Adrenal gland (tissue), 12 donors: ENCODE data around the gene SNAP47. TPM values are rescaled to one million over a fixed set of nuclear protein-coding genes. Genes with fewer than 3 reads are reported as not detected.
A peak's percentile ranks its signal among the peaks of the same experiment; 100 is the strongest.

Experiments used
- DNase-seq, 7 donors: peaks; one replicate each; pipeline ENCODE4 v3.0.0-alpha.2; 2019 to 2020
- H3K27ac ChIP-seq, 5 donors: fragments of 200-600 bp; sonication (generic) in 4 of 5; 1 replicate in 3 of 5; 2 replicates in 2 of 5; pipeline versions ENCODE4 v1.5.1 to v1.8.0; 2016 to 2020; ENCODE audit warnings: mild to moderate bottlenecking in 1 of 5
- H3K27me3 ChIP-seq: fragments of 200-600 bp; 2 replicates; pipeline ENCODE4 v1.8.0; 2021
- H3K36me3 ChIP-seq, 2 donors: fragments of 200-600 bp; replicated peaks in 1 of 2; 1 replicate in 1 of 2; 2 replicates in 1 of 2; pipeline versions ENCODE4 v1.5.1 to v1.8.0; 2018 to 2022
- H3K4me1 ChIP-seq, 2 donors: fragments of 200-600 bp; replicated peaks in 1 of 2; 1 replicate in 1 of 2; 2 replicates in 1 of 2; pipeline versions ENCODE4 v1.5.1 to v1.8.0; 2018 to 2021
- H3K4me3 ChIP-seq, 4 donors: fragments of 200-600 bp; sonication (generic) in 3 of 4; one replicate each; pipeline ENCODE4 v1.5.1; 2016 to 2018
- H3K9me3 ChIP-seq, 3 donors: fragments of 200-600 bp; sonication (generic) in 1 of 3; replicated peaks in 1 of 3; 1 replicate in 2 of 3; 2 replicates in 1 of 3; pipeline versions ENCODE4 v1.5.1 to v1.8.0; 2016 to 2021
- CTCF ChIP-seq, 6 experiments: fragments of 450-650 bp in 4 of 6; fragments of 200-600 bp in 2 of 6; sonication (generic) in 1 of 6; IDR thresholded peaks; 1 replicate in 5 of 6; 2 replicates in 1 of 6; pipeline versions ENCODE4 v1.5.1 to v1.8.0; 2016 to 2021; ENCODE audit warnings: antibody characterized with exemption in 6 of 6, mild to moderate bottlenecking in 2 of 6, moderate library complexity in 1 of 6
- POLR2A ChIP-seq, 2 donors: fragments of 450-650 bp; IDR thresholded peaks; one replicate each; pipeline ENCODE4 v1.6.1; 2017; ENCODE audit warnings: antibody characterized with exemption in 2 of 2, mild to moderate bottlenecking in 2 of 2, moderate library complexity in 1 of 2
- WGBS, 4 donors: extraction: QIAGEN DNeasy Blood & Tissue Kit in 2 of 4; methylation state at CpG; one replicate each; pipeline versions ENCODE4 v1.1.5 to v1.1.7; 2013 to 2017; 5-methylcytosine and 5-hydroxymethylcytosine counted together
- intact Hi-C, 2 donors: fragments of 100-400 bp; cut with DNase I; formaldehyde crosslinking; loops; one replicate each; pipeline versions ENCODE4 v1.14.1 to v1.15.0; 2022 to 2023
- polyA plus RNA-seq, 3 donors: library from polyadenylated mRNA; stranded (reverse); fragments of 200-250 nt in 2 of 3; fragments of 350-450 nt in 1 of 3; fragmentation: Illumina TruSeq in 1 of 3; extraction: RNeasy Lipid Tissue Mini Kit (QIAGEN cat#74804) in 1 of 3; gene quantifications; one replicate each; pipeline ENCODE4 v1.2.3, GENCODE V29; 2013 to 2014
- total RNA-seq, 9 donors: library from RNA; depleted of rRNA in 4 of 9; stranded (reverse); fragments of >200 nt in 4 of 9; fragments of 120-200 nt in 1 of 9; fragmentation: NEBNext Ultra II Directional in 1 of 9; extraction: Animal tissue kit (Norgen Biotek cat#: 25700) in 1 of 9; gene quantifications; one replicate each; pipeline versions ENCODE4 v1.1.0 to v1.2.4, GENCODE V29; 2013 to 2023
- donor health status: healthy with polysubstance abuse.
- donor health status: Bipolar disorder and iron deficiency.
- donor health status: DM: yes; HTN: yes; CAD: no.
- donor health status: DM: no; HTN: no; CAD: no.
- donor health status: DM: no; HTN: no; CAD: no.
- donor health status: DM: yes; HTN: yes; CAD: no.

SNAP47 gene
- total and polyA plus RNA-seq, 12 donors, result 24.5 to 216 (median 103) TPM

GRCh38 chr1:227805606-227806197 lies 70.5 kb downstream of the SNAP47 start:
- Histone ChIP-seq H3K27me3 (no peaks in the 10 kb centered on the region), H3K27ac (no peak overlapping the region), H3K4me1 (no peaks in the 10 kb centered on the region), H3K9me3 (no peaks in the 10 kb centered on the region), H3K36me3 (no peaks in the 10 kb centered on the region), H3K4me3 (no peak overlapping the region)
- WGBS, 4 donors, result 43 to 58% (median 54%) methylated on average over 6 of the region's 6 CpGs
- TF ChIP-seq CTCF (IDR thresholded peaks at IDR 0.05) (no peak), POLR2A (IDR thresholded peaks at IDR 0.05) (no peak)
- intact Hi-C loops, result no loop called here
- DNase-seq, result peak in 1 of 7 donors; percentile 57

- 60 to 79% (median 63%) methylated on average over 1 of the region's 1 CpG for WGBS, 4 donors
- intact Hi-C loops, result no loop called here
- no peaks in the 10 kb centered on the region for H3K9me3 ChIP-seq
- H3K27me3 ChIP-seq, result no peaks in the 10 kb centered on the region
- H3K4me3 ChIP-seq, result no peak overlapping the region
- no peak overlapping the region for H3K27ac ChIP-seq
- no peak for TF ChIP-seq CTCF (IDR thresholded peaks at IDR 0.05)
- TF ChIP-seq POLR2A (IDR thresholded peaks at IDR 0.05), result no peak
- no peaks in the 10 kb centered on the region for H3K4me1 ChIP-seq
- DNase-seq, result no peak
- no peaks in the 10 kb centered on the region for H3K36me3 ChIP-seq
Measured at GRCh38 chr1:227808566-227808965, 73.3 kb downstream of the SNAP47 start.

- no peaks in the 10 kb centered on the region for H3K27me3 ChIP-seq
- no peak for TF ChIP-seq CTCF (IDR thresholded peaks at IDR 0.05)
- TF ChIP-seq POLR2A (IDR thresholded peaks at IDR 0.05), result no peak
Measured at GRCh38 chr1:227809026-227809425, 73.8 kb downstream of the SNAP47 start.

GRCh38 chr1:227813962-227814361 lies 78.7 kb downstream of the SNAP47 start:
- Histone ChIP-seq H3K4me3 (no peak overlapping the region), H3K27ac (no peak overlapping the region)

More at GRCh38 chr1:227809026-227809425, 73.8 kb downstream of the SNAP47 start:
- DNase-seq, result no peak
- Histone ChIP-seq H3K9me3 (no peaks in the 10 kb centered on the region), H3K36me3 (no peaks in the 10 kb centered on the region), H3K4me1 (no peaks in the 10 kb centered on the region), H3K27ac (no peak overlapping the region), H3K4me3 (no peak overlapping the region)
- 69 to 81% (median 75%) methylated on average over 2 of the region's 2 CpGs for WGBS, 4 donors
- intact Hi-C loops, result no loop called here

More at GRCh38 chr1:227813962-227814361, 78.7 kb downstream of the SNAP47 start:
- no peaks in the 10 kb centered on the region for H3K4me1 ChIP-seq
- no peaks in the 10 kb centered on the region for H3K27me3 ChIP-seq
- WGBS, 4 donors, result 93 to 100% (median 100%) methylated on average over 2 of the region's 2 CpGs
- no peak for DNase-seq
- no peaks in the 10 kb centered on the region for H3K9me3 ChIP-seq
- H3K36me3 ChIP-seq, result no peaks in the 10 kb centered on the region
- TF ChIP-seq CTCF (IDR thresholded peaks at IDR 0.05) (no peak), POLR2A (IDR thresholded peaks at IDR 0.05) (no peak)
- intact Hi-C loops, result no loop called here
